H1 (cell line): Measurements from ENCODE around the gene ANKRD7. TPM values are rescaled to one million over a fixed set of nuclear protein-coding genes. Genes with fewer than 3 reads are reported as not detected.

Experiments used
- BACH1 ChIP-seq: IDR thresholded peaks from 2 replicates; pipeline ENCODE4 v1.6.1; 2012; ENCODE audit warnings: low read length, improper control_type of control experiment
- BRCA1 ChIP-seq: IDR thresholded peaks from 2 replicates; pipeline ENCODE4 v1.6.1; 2012; ENCODE audit warnings: low read depth, low read length, improper control_type of control experiment
- CBX8 ChIP-seq: fragments of 300-800, 300-1000 bp; sonication (generic); IDR thresholded peaks from 2 replicates; pipeline ENCODE4 v1.7.1; 2016; ENCODE audit warnings: low read depth, low read length, borderline replicate concordance
- CHD2 ChIP-seq: IDR thresholded peaks from 2 replicates; pipeline ENCODE4 v1.6.1; 2012; ENCODE audit warnings: low read length, improper control_type of control experiment
- CREB1 ChIP-seq: IDR thresholded peaks from 2 replicates; pipeline ENCODE4 v1.6.1; 2012; ENCODE audit warnings: inconsistent platforms
- JUN ChIP-seq: IDR thresholded peaks from 2 replicates; pipeline ENCODE4 v1.6.1; 2011; ENCODE audit warnings: low read depth, mild to moderate bottlenecking, improper control_type of control experiment, low read length
- NANOG ChIP-seq: IDR thresholded peaks from 2 replicates; pipeline ENCODE4 v1.6.1; 2011; ENCODE audit warnings: low read length, low read depth, mild to moderate bottlenecking, inconsistent platforms; ENCODE audit not compliant: insufficient read depth, poor library complexity, severe bottlenecking
- SRF ChIP-seq: IDR thresholded peaks from 2 replicates; pipeline ENCODE4 v1.6.1; 2011; ENCODE audit warnings: mild to moderate bottlenecking, low read depth, low read length, moderate library complexity
- polyA plus RNA-seq, 7 experiments: library from polyadenylated mRNA; depleted of rRNA in 3 of 7; stranded (reverse) in 5 of 7; unstranded in 2 of 7; fragments of >200 nt in 5 of 7; fragments of 200-250 nt in 2 of 7; gene quantifications; 1 replicate in 5 of 7; 2 replicates in 1 of 7; 4 replicates in 1 of 7; pipeline versions ENCODE4 v1.2.1 to v1.2.3, GENCODE V29; 2011 to 2013; ENCODE audit warnings: missing spikeins in 2 of 7, mixed read lengths in 2 of 7
- total RNA-seq: library from RNA; stranded (reverse); fragmentation: NEBNext Ultra II Directional; extraction: Animal tissue kit (Norgen Biotek cat#: 25700); gene quantifications from 2 replicates; pipeline ENCODE4 v1.2.1, GENCODE V29; 2021

Gene ANKRD7
- total and polyA plus RNA-seq, 2 of the 8 experiments (the other 6 are each of a cell fraction or from before 2014, with no cell fraction given): not detected

- TF ChIP-seq BRCA1 (no peak), CHD2 (no peak), JUN (no peak), BACH1 (no peak), SRF (no peak), CREB1 (no peak), CBX8 (no peak), NANOG (no peak)
Measured at GRCh38 chr7:118220583-118220982, 3.9 kb upstream of the ANKRD7 start (continued).
